GM19239 (cell line): ENCODE data around the gene KAT2A.

Source experiments
- DNase-seq: peaks from one replicate; pipeline ENCODE4 v3.0.0; 2011; ENCODE audit warnings: low spot score; ENCODE audit not compliant: insufficient read length
- FAIRE-seq: peaks from 2 replicates; lab custom pipeline; 2011; peaks lifted over from hg19 to GRCh38; lab: Jason Lieb, UNC

Gene KAT2A

GRCh38 chr17:42135664-42136653 lies 14.8 kb upstream of the KAT2A start:
- FAIRE-seq (no peak), DNase-seq (no peak)

GRCh38 chr17:42135151-42135550 lies 14.0 kb upstream of the KAT2A start:
- FAIRE-seq (no peak), DNase-seq (no peak)

GRCh38 chr17:42133461-42134041 lies 12.4 kb upstream of the KAT2A start:
- FAIRE-seq (peak; percentile 90), DNase-seq (peak; percentile 48)

GRCh38 chr17:42132941-42133340 lies 11.8 kb upstream of the KAT2A start:
- no peak for DNase-seq
- FAIRE-seq = peak; percentile 61

- no peak for FAIRE-seq
- DNase-seq = no peak
Observed at GRCh38 chr17:42131981-42132432, 10.8 kb upstream of the KAT2A start.

- DNase-seq = no peak
- FAIRE-seq = no peak
Observed at GRCh38 chr17:42131232-42131631, 10.1 kb upstream of the KAT2A start.

GRCh38 chr17:42130310-42130936 lies 9.3 kb upstream of the KAT2A start:
- FAIRE-seq (no peak), DNase-seq (no peak)

GRCh38 chr17:42129109-42129837 lies 8.1 kb upstream of the KAT2A start:
- DNase-seq = no peak
- FAIRE-seq = no peak

- no peak for FAIRE-seq
- no peak for DNase-seq
Observed at GRCh38 chr17:42127414-42127813, 6.2 kb upstream of the KAT2A start.

- DNase-seq (no peak), FAIRE-seq (no peak)
Observed at GRCh38 chr17:42126836-42127235, 5.7 kb upstream of the KAT2A start.

- DNase-seq = no peak
- no peak for FAIRE-seq
Observed at GRCh38 chr17:42125565-42125964, 4.4 kb upstream of the KAT2A start.

- FAIRE-seq (no peak), DNase-seq (no peak)
Observed at GRCh38 chr17:42124256-42124655, 3.1 kb upstream of the KAT2A start.

- FAIRE-seq = no peak
Observed at GRCh38 chr17:42122371-42123303, 1.5 kb upstream of the KAT2A start, which contains the start of gene HSPB9. TSS of gene HSPB9 (plus strand) at chr17:42122804. CDS start at chr17:42122851, 47 bp downstream.

GRCh38 chr17:42120161-42120769 lies 902 bp downstream of the KAT2A start:
- DNase-seq = no peak
- no peak for FAIRE-seq

More at GRCh38 chr17:42122371-42123303, 1.5 kb upstream of the KAT2A start, which contains the start of gene HSPB9:
- no peak for DNase-seq

- no peak for FAIRE-seq
- no peak for DNase-seq
Observed at GRCh38 chr17:42119301-42119700, 1.9 kb downstream of the KAT2A start.

- FAIRE-seq = peak; percentile 83
- DNase-seq = no peak
Observed at GRCh38 chr17:42118545-42118944, 2.6 kb downstream of the KAT2A start.

- no peak for DNase-seq
- no peak for FAIRE-seq
Observed at GRCh38 chr17:42118126-42118510, 3.0 kb downstream of the KAT2A start.

- DNase-seq (no peak), FAIRE-seq (no peak)
Observed at GRCh38 chr17:42117397-42118125, 3.6 kb downstream of the KAT2A start.
